Amygdala (tissue), 56 donors: ENCODE measurements around the gene TMEM53.

ENCODE experiments used
- DNase-seq, 56 donors: peaks; one replicate each; lab custom pipeline; 2025; lab: John Stamatoyannopoulos, UW

Gene TMEM53

DNA sequence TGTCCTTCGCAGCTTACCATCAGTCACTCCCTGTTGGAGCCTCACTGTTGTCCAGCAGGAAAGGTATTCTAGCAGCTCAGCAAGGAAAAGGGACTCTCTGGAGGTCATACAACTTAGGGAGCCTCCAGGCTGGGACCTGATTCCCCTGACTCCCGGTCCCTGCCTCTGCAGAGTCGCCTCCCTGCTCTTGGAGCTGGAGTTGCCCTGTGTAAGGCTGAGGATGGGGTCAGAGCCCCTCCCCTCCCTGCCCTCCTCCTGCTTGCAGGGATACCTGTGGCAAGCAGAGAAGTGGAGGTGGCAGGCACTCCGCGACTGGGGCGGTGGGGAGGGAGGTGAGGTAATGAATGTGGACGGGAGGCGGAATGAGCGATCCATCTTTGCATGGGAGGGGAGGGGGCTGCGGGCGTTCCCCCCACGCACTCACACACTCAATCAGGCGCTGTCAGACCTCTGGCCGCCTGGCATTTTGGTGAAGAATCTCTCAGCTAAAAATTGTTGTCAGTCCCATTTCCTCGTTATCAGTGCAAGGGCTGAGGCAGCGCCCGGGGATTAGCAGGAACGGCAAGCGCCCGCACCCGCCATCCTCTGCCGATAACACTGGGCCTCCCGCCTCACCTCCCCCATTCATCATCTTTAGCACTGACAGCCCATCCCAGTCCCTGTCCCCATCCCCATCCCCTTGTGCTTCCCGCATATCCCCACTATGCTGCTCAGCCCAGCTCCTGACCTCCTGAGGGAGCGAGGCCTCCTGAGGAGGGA lies 64.3 kb downstream of the TMEM53 start:
- DNase-seq = no peak

DNA sequence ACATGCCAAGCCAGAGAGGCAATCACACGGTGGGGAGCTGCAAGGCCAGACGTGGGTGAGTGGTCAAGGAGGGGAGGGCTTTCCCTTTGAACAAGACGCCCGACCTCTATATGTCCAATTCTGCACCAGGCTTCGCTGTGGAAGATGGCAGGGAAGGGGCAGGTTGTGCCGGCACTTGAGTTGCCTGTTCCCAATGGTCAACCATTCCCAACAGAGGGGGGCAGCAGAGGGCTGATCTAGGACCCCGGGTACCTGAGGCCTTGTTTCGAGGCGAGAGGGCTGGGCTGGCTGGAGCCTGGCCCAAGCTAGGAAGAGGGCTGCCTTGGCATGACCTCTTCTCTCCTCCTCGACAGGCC lies 64.9 kb downstream of the TMEM53 start:
- peak in 21 of 56 donors; percentile 6 to 56 (median 20) for DNase-seq

DNA sequence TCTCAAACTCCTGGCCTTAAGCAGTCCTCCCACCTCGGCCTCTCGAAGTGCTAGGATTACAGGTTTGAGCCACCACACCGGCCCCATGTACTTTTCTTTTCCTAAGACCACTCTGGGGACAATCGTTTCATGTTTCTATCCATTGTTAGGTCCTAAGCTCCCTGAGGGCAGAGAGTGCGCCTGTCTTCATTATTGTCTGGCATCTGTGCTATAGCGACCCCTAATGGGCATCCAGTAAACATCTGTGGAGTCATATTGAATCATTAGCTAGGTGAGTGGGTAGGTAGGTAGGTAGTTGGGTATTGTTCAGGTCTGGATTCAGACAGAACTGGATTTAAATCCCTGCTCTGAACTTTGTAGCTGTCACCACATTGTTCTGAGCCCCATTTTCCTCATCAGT lies 66.1 kb downstream of the TMEM53 start:
- no peak for DNase-seq

DNA sequence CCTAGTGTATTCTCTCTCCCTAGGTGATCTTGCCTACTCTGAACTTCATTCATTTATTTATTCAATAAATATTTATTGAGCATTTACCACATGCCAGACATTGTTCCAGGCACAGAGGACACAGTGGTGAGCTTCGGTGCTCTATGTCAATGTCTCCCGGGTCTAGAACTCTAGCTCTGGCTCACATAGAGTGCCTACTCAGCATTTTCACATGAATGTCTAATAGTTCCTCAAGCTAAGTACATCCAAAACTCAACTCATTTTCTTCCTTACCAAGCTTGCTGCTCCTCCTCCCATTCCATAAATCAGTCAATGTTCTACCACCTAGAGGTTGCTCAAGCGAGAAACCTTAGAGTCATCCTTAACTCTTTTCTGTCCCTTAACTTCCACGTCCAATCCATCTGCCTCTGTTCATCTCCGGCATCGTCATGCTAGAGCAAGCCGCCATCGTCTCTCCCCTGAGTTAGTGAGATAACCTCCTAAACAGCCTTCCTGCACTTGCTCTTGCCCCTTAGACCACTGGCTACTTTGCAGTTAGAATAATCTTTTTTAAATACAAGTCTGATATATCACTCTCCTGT lies 67.5 kb downstream of the TMEM53 start:
- DNase-seq = no peak

DNA sequence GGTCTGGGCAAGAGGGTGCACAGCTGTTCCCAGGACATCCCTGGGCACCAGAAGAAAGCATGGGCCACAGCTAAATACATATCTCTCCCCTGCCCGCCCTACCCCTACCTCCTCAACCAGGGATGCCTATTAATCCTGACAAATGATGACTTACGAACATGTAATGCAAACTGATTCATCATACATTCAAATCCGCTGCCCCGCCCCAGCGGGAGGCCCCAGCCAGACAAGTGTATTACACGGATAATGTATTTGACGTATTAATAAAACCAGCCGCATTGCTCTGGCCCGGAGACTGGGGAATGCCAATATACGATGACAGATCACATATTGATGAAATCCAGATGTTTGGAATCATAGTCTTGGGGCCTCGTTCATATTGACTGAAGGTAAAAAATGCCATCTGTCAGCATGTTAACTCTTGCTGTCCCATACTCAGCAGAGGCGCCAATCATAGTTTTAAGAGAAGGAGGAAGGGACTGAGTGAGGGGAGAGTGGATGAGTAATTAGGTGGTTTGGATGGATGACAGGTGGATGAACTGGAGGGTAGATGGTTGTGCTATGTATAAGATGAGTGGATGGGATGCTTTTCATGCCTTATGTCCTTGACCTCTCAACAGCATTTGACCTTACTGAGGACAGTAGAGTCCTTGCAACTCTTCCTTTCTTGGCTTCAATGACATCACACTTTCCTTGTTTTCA lies 68.2 kb downstream of the TMEM53 start:
- no peak for DNase-seq

DNA sequence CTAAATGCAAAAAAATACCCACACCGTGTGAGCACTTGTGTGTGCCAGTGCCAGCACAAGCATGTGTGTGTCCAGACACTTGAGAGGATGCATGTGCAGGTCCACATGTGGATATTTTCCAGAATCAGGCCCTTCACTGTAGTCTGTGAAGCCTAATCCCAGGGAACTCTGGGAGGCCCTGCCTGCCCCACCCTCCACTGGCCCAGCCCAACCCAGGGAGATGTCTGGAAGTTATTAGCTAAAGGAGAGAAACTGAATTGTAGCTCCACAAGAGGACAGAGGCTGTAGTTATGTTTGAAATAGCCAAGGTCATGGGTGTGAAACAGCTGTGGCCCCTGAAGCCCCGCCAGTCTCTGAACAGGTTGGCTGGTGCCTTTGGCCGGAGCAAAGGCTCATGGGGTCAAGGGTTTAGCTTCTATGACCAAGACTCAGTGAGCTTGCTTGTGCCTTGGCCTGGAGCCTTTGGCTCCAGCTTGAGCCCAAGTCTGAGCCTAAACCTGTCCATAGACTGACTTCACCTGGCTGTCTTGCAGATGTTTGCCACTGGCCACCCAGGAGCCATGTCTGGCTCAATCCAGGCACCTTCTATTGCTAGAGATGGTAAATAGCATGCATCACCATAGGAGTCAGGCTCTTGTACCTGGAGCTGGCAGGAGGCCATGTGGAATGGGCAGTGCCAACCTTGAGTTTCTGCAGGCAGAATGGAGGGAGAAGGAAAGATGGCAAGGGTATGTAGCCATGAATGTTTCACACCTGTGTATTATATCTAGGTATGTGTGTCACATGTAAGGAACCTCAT lies 69.9 kb downstream of the TMEM53 start:
- no peak for DNase-seq

DNA sequence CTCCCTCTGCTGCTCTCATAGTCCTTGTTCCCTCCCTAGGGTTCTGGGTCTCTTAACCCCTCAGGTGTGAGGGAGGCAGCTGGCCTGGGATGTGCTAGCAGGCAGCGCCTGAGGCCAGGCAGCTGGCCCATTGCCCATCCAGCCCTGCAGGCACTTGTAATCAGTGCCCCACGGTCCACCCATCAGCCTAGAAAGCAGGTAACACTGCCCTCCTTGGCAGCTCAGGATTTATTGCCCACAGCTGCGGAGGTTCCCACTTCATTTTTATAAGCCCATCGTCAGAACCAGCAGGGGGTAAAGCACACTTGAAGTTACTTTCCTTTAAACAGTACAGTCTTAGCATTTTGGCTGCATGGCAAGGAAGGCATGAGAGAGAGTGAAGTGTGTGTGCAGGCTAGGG lies 70.6 kb downstream of the TMEM53 start:
- DNase-seq = peak in 1 of 56 donors; percentile 15
